Measurements from ENCODE around the gene HSPB6. TPM values are rescaled to one million over a fixed set of nuclear protein-coding genes. Genes with fewer than 3 reads are reported as not detected.

Gene HSPB6
- total RNA-seq, 1 donor from 2014 or later: 2.0 TPM

GRCh38 chr19:35757749-35758608 is 1.1 kb upstream of the HSPB6 start, which contains the start of gene PROSER3:
TSS of gene PROSER3 (plus strand) at chr19:35758176. CDS start at chr19:35758216, 40 bp downstream.
- no peak for TF ChIP-seq CTCF (conservative IDR thresholded peaks at IDR 0.05; ENCODE audit: low read depth, low read length)
- H3K4me3 ChIP-seq (ENCODE audit: low read depth, low read length): peak within 1 kb of the TSS; percentile 81
- peak; percentile 95 for DNase-seq (ENCODE audit: low read depth)

- H3K4me3 ChIP-seq (ENCODE audit: low read depth, low read length): peak overlapping the region; percentile 81
- TF ChIP-seq CTCF (conservative IDR thresholded peaks at IDR 0.05; ENCODE audit: low read depth, low read length): no peak
- no peak for DNase-seq (ENCODE audit: low read depth)
Observed at GRCh38 chr19:35757231-35757748, 461 bp upstream of the HSPB6 start.

GRCh38 chr19:35755550-35756376 is 1.1 kb downstream of the HSPB6 start:
- H3K4me3 ChIP-seq (ENCODE audit: low read depth, low read length): no peak overlapping the region
- TF ChIP-seq CTCF (conservative IDR thresholded peaks at IDR 0.05; ENCODE audit: low read depth, low read length): no peak
- DNase-seq (ENCODE audit: low read depth): no peak

DNA sequence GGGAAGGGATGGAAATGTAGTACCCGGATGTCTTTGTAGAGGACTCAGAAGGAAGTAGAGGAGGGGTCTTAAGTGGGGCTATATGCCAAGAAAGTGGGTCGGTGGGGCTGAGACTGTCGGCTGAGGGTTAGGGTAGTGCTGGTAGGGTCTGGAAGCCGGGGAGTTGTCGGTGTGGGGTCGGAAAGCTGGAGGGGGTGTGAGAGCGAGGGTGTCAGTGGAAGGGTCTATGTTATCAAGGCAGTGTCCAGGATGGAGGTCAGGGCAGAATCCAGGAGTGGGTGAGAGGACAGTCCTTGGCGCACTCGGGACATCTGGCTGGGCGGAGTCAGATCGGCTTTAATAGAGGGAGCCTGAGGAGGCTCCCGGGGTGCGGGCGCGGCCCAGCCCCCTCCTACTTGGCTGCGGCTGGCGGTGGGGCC is 1.7 kb downstream of the HSPB6 start:
- TF ChIP-seq CTCF (conservative IDR thresholded peaks at IDR 0.05; ENCODE audit: low read depth, low read length): no peak
- no peak for DNase-seq (ENCODE audit: low read depth)
- H3K4me3 ChIP-seq (ENCODE audit: low read depth, low read length): no peak overlapping the region

DNA sequence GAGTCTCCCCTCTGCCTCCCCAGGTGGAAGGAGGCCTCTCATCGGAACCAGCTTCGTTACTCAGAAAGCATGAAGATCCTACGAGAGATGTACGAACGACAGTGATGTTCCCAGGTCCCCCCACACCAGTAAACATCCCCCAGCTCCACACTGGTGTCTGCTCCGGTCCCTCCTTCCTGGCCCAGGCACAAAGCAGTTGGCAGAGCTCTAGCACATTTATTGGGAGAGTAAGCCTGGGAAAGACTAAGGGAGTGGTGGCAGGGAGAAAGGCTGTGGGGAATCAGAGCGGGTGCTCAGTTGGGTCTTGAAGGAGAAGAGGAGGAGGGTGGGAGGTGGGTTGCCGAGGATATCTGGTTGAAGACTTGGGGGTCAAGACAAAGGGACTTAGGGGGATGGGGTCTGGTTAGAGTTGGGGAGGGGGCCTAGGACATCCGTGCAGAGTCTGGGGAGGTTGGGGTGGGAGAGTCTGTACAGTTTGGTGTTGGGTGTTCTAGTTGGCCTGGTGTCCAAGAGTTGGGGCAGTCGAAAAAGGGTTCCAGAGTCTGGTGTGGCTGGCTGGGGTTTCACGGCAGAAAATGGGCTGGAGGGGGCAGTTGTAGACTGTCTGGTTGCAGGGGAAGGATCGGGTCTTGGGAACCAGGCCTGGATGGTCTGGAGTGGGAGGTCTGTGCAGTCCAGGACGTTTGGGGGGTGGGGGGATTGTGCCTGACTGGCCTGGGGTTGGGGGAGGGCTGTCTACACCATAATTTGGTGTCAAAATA is 2.3 kb downstream of the HSPB6 start:
- TF ChIP-seq CTCF (conservative IDR thresholded peaks at IDR 0.05; ENCODE audit: low read depth, low read length): no peak
- H3K4me3 ChIP-seq (ENCODE audit: low read depth, low read length): no peak overlapping the region
- no peak for DNase-seq (ENCODE audit: low read depth)

DNA sequence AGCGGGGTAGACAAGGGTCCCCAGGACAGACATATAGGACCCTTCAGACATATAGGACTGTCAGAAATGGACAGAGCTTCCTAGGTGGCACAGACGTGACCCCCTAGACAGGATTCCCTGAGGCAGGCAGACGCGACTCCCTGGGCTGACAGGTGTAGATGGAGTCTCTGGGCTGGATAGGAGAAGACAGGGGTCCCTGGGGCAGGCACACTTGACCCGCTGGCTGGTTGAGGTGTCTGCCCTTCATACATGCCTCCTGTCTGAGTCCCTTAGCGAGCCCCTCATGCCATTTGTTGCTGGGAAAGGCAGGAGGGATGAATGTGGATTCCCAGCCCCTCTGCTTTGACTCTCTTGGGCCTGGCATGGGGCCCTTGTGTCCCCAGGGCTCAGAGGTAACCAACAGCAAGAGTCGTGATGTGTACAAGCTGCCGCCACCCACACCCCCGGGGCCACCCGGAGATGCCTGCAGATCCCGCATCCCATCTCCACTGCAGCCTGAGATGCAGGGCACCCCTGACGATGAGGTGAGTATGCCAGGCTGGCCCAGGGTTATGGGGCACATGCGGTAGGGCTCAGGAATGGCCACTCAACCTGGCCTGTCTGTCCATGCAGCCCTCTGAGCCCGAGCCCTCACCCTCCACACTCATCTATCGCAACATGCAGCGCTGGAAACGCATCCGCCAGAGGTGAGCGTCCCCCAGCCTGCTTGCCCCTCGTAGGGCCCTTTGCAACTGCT is 3.0 kb downstream of the HSPB6 start:
- TF ChIP-seq CTCF (conservative IDR thresholded peaks at IDR 0.05; ENCODE audit: low read depth, low read length): no peak
- DNase-seq (ENCODE audit: low read depth): no peak
- no peak overlapping the region for H3K4me3 ChIP-seq (ENCODE audit: low read depth, low read length)

Data from epithelial cell of proximal tubule (primary cell).